Transverse colon (tissue), 4 donors: ENCODE data around the gene CFAP20DC.

Source experiments
- CTCF ChIP-seq, 5 experiments: fragments of 200-600 bp in 3 of 5; fragments of 450-650 bp in 2 of 5; sonication (generic) in 3 of 5; IDR thresholded peaks; 1 replicate in 2 of 5; 2 replicates in 3 of 5; pipeline ENCODE4 v1.5.1; 2016 to 2017; ENCODE audit warnings: antibody characterized with exemption in 5 of 5, inconsistent platforms in 3 of 5, mild to moderate bottlenecking in 2 of 5, moderate library complexity in 1 of 5
- POLR2A ChIP-seq: fragments of 450-650 bp; IDR thresholded peaks from one replicate; pipeline ENCODE4 v1.6.1; 2016; ENCODE audit warnings: antibody characterized with exemption, mild to moderate bottlenecking, moderate library complexity
- POLR2AphosphoS5 ChIP-seq, 3 donors: sonication (generic); formaldehyde crosslinking; IDR thresholded peaks; one replicate each; pipeline ENCODE4 v1.6.1; 2016; ENCODE audit warnings: antibody characterized with exemption in 3 of 3

GRCh38 chr3:58722561-58722960 lies 327.3 kb downstream of the CFAP20DC start:
- TF ChIP-seq CTCF (IDR thresholded peaks at IDR 0.05) = no peak
- TF ChIP-seq POLR2AphosphoS5 (IDR thresholded peaks at IDR 0.05) = no peak
- TF ChIP-seq POLR2A = no peak
